GM19468 (cell line): ENCODE results near the gene DAB1.

Experiments used
- ATAC-seq: cut with Tn5 transposase; IDR thresholded peaks from one replicate; pipeline ENCODE4 v1.9.1; 2021; ENCODE audit warnings: mild to moderate bottlenecking, moderate library complexity, moderate number of reproducible peaks; ENCODE audit not compliant: unreplicated experiment; ENCODE audit errors: extremely low read depth

The DAB1 gene

DNA sequence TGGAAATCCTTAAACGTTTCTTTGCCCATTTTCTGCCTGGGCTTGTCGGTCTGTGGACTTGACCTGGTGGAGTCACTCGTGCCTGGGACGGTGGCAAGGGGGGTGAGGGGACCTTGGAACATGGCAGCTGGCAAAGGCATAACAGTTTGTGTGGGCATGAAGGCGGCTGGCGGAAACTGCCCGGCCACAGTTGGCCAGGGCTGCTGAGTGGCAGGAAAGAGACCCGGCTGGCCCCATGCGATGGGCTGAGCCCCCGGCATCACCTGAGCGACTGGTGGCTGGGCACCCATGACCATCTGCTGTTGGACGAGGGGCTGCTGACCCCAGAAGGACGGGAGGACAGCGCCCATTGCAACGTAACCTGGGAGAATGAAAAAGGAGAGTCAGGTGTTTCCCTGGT is 408.8 kb downstream of the DAB1 start:
- ATAC-seq, result no peak

DNA sequence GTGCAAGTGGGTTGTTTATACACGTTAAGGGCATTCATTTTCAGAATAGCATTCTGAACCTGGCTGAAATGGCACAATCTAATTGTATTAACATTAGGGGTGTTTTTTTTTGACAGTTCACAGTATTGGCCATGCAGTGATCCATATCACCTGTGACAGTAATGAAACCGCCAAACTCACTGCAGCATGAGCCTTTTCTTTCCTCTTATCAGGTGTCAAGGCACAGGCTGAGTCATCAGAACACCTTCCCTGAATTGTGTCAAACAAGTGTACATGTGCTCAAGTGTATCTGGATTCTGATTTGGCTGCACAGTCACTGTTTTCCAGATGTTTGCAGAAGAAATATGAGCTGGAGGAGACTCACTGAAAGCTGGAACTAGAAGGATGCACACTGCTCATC is 410.3 kb downstream of the DAB1 start:
- ATAC-seq, result no peak

DNA sequence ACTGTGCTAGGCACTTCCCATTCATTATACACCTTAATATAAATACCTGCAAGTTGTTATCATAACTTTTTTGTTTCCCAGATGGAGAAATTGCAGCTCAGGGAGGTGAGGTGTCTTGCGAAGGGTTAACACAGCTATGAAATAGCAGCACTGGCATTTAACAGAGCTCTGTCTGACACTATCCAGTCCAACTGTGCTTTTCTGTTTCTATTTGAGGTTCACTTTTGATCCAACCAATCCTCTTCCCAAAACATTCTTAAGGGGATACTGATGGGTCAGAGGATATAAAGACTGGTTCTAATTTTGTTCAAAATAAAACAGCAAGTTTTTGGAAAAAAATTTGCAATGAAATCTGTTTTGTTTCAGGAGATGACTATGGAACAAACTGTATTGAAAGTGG is 411.5 kb downstream of the DAB1 start:
- ATAC-seq, result no peak

DNA sequence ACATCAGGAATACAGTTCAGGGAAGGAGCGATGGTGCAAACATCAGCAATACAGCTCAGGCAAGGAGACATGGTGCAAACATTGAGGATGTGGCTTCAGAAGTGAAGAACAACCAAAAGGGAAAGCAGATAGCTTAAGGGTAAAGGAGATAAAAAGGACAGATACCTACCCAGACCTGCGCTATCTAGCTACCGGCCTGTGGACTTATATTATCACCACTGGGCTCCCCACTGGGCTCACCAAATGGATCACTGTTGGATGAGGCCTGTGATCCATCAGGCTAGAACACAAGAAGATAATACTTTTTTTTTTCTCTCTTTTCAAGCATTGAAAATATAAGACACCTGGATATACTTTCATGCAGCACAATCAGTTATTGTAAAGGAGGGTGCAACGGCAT is 413.3 kb downstream of the DAB1 start:
- no peak for ATAC-seq

DNA sequence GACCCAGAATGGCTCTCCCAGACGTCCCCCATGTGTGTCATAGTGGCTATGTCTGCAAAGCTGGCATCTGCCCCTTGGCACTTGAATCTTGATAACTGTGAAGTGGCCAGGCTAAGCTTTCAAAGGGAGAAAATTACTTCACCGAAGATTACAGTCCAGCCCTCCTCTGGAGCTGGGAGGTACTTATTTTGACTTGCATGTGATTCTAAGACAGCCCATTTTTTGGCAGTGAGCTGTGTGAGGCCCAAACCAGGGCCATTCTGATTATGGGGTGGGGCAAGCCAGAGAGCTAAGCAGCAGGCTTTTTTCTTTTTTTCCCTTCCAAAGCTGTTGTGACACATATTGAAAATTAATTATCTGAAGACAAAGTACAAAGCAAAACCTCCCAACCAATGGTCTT is 415.9 kb downstream of the DAB1 start:
- no peak for ATAC-seq

DNA sequence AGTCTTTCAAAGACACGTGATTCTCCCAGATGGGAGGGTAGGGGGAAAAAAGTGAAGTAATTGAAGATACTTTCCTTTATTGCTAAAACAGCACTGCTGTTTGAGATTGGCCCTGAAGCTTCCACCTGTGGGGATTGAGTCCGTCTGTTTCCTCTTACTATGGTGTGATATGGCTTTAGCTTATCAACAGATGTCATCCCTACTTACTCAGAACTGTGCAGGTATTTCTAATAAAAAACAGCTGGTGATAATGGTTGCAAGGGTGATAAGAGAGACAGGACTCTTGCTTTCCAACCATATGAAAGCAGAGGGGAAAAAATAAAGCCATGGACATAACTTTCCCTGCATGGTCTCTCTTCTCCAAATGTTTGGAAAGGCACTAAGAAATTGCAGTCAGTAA is 416.4 kb downstream of the DAB1 start:
- no peak for ATAC-seq

DNA sequence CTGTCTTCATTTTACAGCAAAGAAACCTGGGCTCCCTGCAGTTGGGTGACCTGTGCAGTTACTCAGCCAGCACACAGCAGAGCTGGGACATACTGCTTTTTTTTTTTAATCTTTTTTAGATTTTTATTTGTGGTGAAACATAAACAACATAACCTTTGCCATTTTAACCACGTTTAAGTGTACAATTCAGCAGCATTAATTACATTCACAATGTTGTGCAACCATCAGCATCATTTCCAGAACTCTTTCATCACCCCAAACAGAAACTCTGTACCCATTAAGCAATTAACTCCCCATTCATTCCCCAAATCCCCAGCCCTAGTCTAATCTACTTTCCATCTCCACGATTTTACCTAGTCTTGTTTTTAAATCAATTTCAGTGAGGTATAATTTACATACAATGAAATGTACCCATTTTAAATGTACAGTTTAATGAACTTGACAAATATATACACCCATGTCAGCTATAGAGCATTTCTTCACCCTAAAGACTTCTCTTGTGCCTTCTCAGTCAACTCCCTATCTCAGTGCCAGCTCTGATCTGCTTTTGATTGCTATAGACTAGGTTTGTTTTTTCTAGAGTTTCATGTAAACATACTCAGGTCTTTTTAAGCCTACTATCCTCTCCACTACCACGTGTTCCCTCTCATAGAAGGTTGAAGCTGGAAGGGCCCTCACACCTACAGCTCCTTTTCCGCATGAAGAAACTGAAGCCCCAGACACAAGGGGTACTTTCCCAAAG is 420.3 kb downstream of the DAB1 start:
- no peak for ATAC-seq

DNA sequence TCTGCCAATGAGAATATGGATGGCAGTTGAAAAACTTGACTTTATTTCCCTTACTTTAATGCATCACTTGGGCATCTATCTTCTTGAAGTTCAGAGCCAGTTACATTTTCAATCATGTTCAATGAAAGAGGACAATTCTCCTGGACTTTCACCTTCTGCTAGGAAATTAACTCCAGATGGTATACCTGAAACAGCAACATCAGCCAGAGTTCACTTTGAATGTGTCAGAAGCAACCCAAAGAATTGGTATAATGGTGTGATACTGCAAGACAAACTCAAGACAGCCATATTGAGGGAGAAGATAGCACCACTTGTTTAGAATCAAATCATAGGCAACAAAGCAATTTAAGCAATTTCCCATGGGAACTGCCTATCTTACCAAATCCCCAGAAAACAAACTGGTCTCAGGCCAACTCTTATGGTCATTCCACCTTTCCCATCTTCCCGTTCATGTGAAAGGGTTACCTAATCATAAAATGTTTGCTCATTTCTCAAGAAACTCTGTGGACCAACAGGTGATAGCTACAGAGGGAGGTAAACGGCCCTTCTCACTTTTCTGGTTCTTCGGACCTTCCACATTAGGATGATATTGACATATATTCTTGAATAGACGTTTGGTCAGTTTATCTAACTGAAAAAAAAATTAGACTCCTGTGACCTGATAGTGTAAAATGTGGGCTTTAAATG is 428.3 kb downstream of the DAB1 start:
- ATAC-seq, result no peak

DNA sequence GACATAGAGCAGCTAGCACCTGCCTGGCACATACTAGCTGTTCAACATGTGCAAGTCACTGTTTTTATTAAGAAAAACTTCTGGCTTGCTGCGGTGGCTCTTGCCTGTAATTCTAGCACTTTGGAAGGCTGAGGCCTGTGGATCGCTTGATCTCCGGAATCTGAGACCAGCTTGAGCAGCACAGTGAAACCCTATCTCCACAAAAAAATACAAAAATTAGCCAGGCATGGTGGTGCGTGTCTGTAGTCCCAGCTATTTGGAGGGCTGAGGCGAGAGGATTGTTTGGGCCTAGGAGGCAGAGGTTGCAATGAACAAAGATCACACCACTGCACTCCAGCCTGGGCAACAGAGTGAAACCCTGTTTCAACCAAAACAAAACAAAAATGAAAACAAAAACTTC is 430.4 kb downstream of the DAB1 start:
- no peak for ATAC-seq

DNA sequence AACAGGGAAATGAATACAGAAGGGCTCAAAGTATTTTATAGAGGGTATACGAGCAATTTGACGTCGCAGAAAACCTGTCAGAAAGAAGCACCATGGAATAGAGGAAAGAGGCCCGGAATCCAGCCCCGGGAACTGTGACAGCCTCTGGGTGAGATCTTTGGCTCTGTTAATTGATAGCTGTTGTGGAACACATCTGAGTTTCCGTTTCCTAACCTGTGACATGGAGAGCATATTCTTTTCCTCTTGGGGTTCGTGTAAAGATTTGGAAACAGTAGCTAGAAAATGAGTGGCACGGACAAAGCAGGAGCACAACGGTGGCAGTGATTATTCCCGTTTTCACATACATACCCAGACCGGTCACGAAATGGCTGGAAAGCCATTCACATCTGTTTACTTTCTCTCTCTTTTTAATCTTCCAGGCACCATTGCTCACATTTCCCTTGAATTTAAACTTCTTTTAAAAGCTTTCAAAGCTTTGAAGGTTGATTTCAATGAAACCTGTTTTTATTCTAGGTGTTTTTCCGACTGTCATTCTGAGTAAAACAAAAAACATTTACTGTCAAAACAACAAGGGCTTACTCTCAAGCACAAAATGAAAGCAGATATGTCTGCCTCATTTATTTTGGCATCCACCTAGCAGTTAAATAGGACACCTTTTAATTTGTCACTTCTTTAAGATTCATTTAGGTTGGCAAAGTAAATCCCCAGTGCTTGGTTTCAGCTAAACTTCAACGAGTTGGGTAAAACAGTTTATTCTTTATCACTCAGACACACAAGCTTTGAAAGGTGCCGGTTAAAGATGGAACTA is 431.3 kb downstream of the DAB1 start:
- ATAC-seq, result no peak

DNA sequence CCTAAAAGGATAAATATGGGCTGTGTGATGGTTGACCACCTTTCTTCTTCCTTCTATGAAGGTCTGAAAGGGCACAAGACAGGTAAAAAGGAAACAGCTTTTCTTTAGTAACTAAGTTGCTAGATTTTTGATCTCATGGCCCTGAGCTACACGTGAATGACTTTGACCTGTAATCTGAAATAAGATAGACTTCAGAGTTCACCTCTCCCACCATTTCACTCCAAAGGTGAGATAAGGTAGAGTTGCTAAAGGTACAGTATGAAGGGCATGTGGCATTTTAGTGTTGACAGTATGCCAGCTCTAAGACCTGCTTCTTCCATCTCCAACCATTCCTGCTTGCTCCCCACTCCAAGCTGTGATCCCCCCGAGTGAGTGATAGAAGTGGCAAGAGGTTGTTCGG is 432.3 kb downstream of the DAB1 start:
- ATAC-seq, result no peak

DNA sequence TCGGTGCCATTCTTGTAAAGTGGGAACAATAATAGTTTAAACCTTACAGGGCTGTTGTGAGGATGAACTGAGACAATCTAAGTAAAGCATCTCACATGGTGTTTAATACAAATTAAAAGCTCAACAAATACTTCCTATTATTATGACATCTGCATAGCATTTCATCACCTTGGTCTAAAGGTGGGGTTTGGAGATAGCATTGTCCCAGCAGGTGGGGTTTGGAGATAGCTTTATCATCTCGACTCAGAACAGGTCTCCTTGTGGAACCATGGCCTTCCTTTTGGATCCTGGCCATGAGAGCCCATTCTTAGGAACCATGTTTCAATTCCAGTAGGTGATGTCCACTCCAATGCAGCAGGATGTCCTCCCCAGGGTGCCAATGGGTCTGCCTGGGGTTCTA is 437.5 kb downstream of the DAB1 start:
- ATAC-seq, result no peak

DNA sequence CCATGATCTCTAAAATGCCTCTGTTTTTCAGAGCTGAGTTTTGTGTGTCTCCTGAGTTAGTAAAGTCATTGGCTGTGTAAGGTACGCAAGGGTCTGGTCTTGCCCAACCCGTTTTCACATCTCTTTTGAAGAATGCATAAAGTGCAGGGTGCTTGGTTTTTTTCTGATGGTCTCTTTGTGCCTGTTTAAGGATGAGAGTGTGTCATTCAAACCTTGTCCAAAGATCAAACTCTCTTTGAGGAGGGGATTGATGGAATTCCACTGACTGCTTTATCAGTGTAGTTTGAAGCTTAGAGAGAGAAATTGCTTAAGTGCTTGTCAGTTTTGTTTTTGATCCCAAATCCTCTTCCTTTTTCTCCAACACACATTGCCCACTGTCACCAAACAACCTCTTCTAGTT is 438.0 kb downstream of the DAB1 start:
- no peak for ATAC-seq

DNA sequence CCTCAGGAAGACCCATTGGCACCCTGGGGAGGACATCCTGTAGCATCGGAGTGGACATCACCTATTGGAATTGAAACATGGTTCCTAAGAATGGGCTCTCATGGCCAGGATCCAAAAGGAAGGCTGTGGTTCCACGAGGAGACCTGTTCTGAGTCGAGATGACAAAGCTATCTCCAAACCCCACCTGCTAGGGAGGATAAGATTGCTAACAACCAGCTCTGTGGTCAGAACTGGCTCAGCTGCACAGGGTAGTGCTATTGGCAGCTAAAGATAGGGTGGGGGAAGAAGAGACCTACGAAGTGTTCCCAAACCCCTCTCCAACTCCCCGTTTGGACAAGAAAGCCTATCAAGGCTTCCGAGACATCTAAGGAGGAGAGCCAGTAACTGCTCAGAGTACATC is 440.4 kb downstream of the DAB1 start:
- ATAC-seq, result no peak

DNA sequence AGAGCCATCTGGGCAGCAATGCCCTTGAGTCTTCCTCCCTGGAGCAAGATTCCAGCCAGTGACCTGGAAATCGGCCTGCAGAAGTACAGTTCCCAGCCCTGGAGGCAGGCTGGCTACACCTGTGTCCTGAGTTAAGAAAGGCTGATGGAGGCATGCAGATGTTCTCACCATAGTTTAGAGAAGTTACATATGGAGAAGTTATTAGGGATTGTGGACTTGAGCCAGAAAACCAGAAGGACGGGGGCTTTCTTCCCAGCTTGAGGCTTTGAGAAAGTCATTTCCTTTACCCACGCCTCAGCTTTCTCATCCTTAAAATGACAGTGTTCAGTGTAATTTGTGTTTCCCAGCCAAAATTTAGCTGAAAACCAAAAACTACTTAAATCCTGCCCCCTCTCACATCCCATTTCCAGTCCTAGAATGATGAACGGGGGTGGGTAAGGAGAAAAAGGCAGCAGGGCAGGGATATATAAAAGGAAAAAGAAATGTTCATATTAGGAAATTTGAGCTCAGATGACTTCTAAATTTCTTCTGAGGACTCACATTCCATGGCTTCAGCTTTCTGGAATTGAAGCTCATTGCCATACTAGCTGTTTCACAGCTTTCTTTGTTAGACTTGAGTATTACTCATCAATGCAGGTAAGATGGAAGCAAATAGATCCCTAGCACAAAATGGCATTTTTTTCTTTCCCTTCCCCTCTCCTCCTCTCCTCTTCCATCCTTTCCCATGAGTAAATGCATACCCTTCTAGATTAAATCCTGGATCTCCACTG is 443.7 kb downstream of the DAB1 start:
- ATAC-seq, result no peak

DNA sequence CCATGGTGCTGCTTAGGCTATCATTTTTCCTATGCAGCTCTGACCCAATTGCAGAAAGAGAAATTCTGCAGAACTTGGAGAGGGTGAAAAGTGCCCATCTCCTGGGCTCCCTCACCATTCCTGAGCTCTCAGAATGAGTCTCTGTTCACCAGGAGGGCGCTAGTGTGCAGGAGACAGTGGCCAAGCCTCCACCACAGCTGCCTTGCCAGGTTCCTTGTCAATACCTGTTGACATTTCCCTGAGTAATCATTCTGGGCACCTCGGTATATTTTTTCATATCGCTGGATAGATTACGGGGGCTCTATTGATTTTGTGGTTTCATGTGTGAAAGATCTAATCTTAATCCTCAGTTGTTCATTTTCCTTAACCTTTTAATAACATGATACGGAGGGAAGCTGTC is 445.0 kb downstream of the DAB1 start:
- ATAC-seq, result no peak

DNA sequence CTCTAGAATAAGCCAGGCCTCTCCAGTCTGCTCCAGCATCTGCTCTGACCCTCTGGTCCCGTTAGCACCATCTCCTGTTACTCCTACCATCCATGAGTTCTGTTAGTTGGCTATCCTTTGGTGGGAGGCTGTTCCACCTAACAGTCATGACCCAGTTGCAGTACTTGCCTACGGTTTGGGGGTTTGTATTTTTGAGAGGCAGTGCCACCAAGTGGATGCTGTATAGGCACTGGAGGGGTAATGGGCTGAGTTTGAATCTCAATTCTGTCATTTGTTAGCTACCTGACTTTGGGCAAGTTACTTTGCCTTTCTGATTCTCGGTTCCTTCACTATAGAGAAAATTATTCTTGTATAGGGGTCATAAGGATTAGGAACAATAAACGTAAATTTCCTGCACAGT is 445.9 kb downstream of the DAB1 start:
- no peak for ATAC-seq

DNA sequence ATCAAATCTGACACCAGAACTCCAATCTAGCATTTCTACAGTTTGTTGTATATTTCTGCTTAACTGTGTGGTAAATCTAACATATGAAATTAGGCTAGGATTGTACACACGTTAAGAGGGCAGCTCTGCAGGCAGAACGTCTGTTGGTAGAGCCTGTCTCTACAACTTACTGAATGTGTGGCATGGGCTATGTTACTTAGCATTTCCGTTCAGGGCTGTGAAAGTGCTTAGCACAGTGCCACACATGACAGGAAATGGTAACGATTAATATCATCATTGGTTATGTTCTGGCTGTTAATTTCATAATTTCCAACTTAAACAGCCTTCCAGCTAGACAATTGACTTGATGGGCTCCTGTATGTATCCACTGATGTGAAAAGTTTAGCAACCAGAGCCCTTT is 448.4 kb downstream of the DAB1 start:
- no peak for ATAC-seq

DNA sequence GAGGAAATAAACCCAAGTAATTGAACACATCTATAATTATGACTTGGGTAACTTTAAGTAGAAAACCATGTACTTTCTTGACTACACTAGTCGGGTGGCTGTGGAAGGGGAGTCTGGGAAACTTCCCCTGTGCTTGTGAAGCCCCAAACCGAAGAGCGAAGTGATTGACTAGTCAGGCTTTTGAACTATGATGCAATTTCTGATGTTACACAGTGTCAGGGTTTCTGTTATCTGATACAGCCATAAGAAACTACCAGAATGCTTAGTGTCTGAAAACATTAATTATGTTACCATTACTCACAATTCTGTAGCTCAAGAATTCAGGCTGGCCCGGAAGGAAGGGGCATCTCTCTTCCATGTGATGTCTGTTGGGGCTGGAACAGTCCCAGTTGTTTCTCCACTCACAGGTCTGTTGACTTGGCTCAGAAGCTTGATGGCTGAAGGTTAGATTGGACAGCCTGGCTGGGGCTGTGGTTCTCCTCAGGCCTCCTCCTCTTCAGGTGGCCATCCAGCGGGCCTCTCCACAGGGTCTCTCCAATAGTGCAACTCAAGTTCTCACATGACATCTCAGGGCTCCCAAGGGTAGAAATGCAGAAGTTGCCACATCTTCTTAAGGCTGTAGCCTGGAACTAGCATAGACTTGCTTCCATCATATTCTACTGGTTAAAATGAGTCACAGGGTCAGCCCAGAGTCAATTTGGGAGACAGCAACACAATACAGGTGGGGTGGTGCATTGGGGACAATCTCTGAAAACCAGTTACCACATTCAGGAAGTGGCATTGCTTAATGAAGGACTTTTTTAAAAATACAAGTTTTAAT is 449.7 kb downstream of the DAB1 start:
- ATAC-seq, result no peak

DNA sequence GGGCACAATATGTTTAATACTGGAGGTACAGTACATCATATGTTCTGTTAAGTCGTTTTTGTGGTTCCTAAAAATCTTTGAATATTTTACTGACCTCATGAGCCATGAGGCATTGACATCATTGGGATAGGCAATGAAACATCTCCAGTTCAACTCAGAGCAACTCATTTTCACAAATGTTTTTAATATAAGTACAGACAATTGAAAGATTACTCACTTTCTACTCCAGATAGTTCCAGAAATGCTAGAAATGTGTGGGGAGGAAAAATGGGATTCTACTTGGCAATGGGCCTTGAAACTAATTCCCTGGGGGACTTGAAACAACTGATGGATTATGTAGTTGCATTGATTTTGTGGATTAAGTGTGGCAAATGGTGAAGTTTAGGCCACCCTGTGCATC is 450.9 kb downstream of the DAB1 start:
- no peak for ATAC-seq
